Progenitor cell of endocrine pancreas (in vitro differentiated cells): Measurements from ENCODE around the gene THADA. TPM values are rescaled to one million over a fixed set of nuclear protein-coding genes. Genes with fewer than 3 reads are reported as not detected.
"Not testable (repeated sequence)": the region's sequence is repeated elsewhere in the genome, so short reads cannot be mapped to it uniquely, and the experiment has no call there.

Source experiments
- DNase-seq: peaks from one replicate; pipeline ENCODE4 v3.0.0; 2021; ENCODE audit warnings: low spot score; ENCODE audit not compliant: unreplicated experiment
- H3K27ac Mint-ChIP-seq: 2 replicates; pipeline ENCODE4 v1.8.0; 2021; ENCODE audit warnings: mild to moderate bottlenecking, moderate library complexity, mixed read lengths
- H3K27me3 Mint-ChIP-seq: 2 replicates; pipeline ENCODE4 v1.8.0; 2021; ENCODE audit warnings: mixed read lengths
- H3K36me3 Mint-ChIP-seq: 2 replicates; pipeline ENCODE4 v1.8.0; 2022; ENCODE audit warnings: mixed read lengths; ENCODE audit not compliant: insufficient read depth
- H3K4me1 Mint-ChIP-seq: 2 replicates; pipeline ENCODE4 v1.8.0; 2021; ENCODE audit warnings: low read depth, mixed read lengths
- H3K4me3 Mint-ChIP-seq: 2 replicates; pipeline ENCODE4 v1.8.0; 2021; ENCODE audit warnings: low read depth, mild to moderate bottlenecking, moderate library complexity, mixed read lengths
- H3K9me3 Mint-ChIP-seq: 2 replicates; pipeline ENCODE4 v1.8.0; 2021; ENCODE audit warnings: low read depth, mixed read lengths
- CTCF ChIP-seq: fragments of 200-600 bp; sonication (generic); IDR thresholded peaks from one replicate; pipeline ENCODE4 v1.5.0; 2021; ENCODE audit warnings: antibody characterized with exemption, mild to moderate bottlenecking; ENCODE audit not compliant: unreplicated experiment
- total RNA-seq: library from RNA; stranded (reverse); gene quantifications from 2 replicates; pipeline ENCODE4 v1.2.1, GENCODE V29; 2021

THADA gene
- total RNA-seq, 1 donor from 2014 or later, result 39.4 TPM

- H3K27me3 Mint-ChIP-seq, result no peaks in the 10 kb centered on the region
- H3K4me3 Mint-ChIP-seq, result no peak overlapping the region
- H3K36me3 Mint-ChIP-seq, result peaks cover 3% of the 10 kb centered on the region
- peaks cover 14% of the 10 kb centered on the region for H3K4me1 Mint-ChIP-seq
- TF ChIP-seq CTCF, result no peak
- no peak overlapping the region for H3K27ac Mint-ChIP-seq
- no peaks in the 10 kb centered on the region for H3K9me3 Mint-ChIP-seq
- DNase-seq, result no peak
These were observed 208.5 kb downstream of the THADA start for GRCh38 chr2:43387092-43388062.

GRCh38 chr2:43386679-43387078, 209.2 kb downstream of the THADA start:
- H3K4me3 Mint-ChIP-seq, DNase-seq, H3K9me3 Mint-ChIP-seq, H3K36me3 Mint-ChIP-seq, H3K27ac Mint-ChIP-seq, H3K27me3 Mint-ChIP-seq: not testable (repeated sequence)
- peaks cover 13% of the 10 kb centered on the region for H3K4me1 Mint-ChIP-seq

- H3K27ac Mint-ChIP-seq, result no peak overlapping the region
- DNase-seq, result no peak
- H3K4me3 Mint-ChIP-seq, result no peak overlapping the region
- H3K27me3 Mint-ChIP-seq, result no peaks in the 10 kb centered on the region
- H3K36me3 Mint-ChIP-seq, result peaks cover 8% of the 10 kb centered on the region
- no peaks in the 10 kb centered on the region for H3K9me3 Mint-ChIP-seq
- no peak for TF ChIP-seq CTCF
- no peaks in the 10 kb centered on the region for H3K4me1 Mint-ChIP-seq
These were observed 211.7 kb downstream of the THADA start for GRCh38 chr2:43384143-43384542.

- no peak overlapping the region for H3K27ac Mint-ChIP-seq
- no peak for DNase-seq
- no peak overlapping the region for H3K4me3 Mint-ChIP-seq
- H3K4me1 Mint-ChIP-seq, result no peaks in the 10 kb centered on the region
- TF ChIP-seq CTCF, result no peak
- no peaks in the 10 kb centered on the region for H3K9me3 Mint-ChIP-seq
- peaks cover 10% of the 10 kb centered on the region for H3K36me3 Mint-ChIP-seq
- H3K27me3 Mint-ChIP-seq, result no peaks in the 10 kb centered on the region
These were observed 212.3 kb downstream of the THADA start for GRCh38 chr2:43383533-43383932.

GRCh38 chr2:43379494-43379893, 216.3 kb downstream of the THADA start:
- Mint-ChIP-seq H3K27ac (no peak overlapping the region), H3K4me3 (no peak overlapping the region), H3K4me1 (peaks cover 22% of the 10 kb centered on the region), H3K27me3 (peaks cover 4% of the 10 kb centered on the region), H3K9me3 (no peaks in the 10 kb centered on the region), H3K36me3 (peaks cover 9% of the 10 kb centered on the region)
- DNase-seq, result no peak
- TF ChIP-seq CTCF, result no peak

- no peak for DNase-seq
- Mint-ChIP-seq H3K36me3 (peaks cover 9% of the 10 kb centered on the region), H3K4me1 (peaks cover 24% of the 10 kb centered on the region), H3K9me3 (no peaks in the 10 kb centered on the region), H3K27me3 (peaks cover 4% of the 10 kb centered on the region), H3K27ac (no peak overlapping the region), H3K4me3 (no peak overlapping the region)
- no peak for TF ChIP-seq CTCF
These were observed 218.5 kb downstream of the THADA start for GRCh38 chr2:43377327-43377726.
